DND-41 (cell line): Measurements from ENCODE around the gene FAM170B.
A peak's percentile ranks its signal among the peaks of the same experiment; 100 is the strongest.

Experiments
- ATAC-seq: fragments of 200-7000 bp; cut with Tn5 transposase; 3 replicates; pipeline ENCODE4 v1.9.1; 2021; ENCODE audit warnings: low read depth; ENCODE audit not compliant: insufficient read depth
- DNase-seq: peaks from one replicate; pipeline ENCODE4 v3.0.0-alpha.2; 2020
- H2AFZ ChIP-seq: 2 replicates; pipeline ENCODE4 v1.6.0; 2012; ENCODE audit warnings: low read depth, low read length
- H3K27ac ChIP-seq: 2 replicates; pipeline ENCODE4 v1.5.1; 2012; ENCODE audit warnings: low read length, inconsistent platforms
- H3K27me3 ChIP-seq: fragments of 200-600 bp; sonication (generic); 2 replicates; pipeline ENCODE4 v1.6.0; 2012; ENCODE audit warnings: low read length, mild to moderate bottlenecking, inconsistent platforms; ENCODE audit not compliant: insufficient read depth, poor library complexity
- H3K36me3 ChIP-seq: 2 replicates; pipeline ENCODE4 v1.5.1; 2012; ENCODE audit warnings: low read length, inconsistent platforms; ENCODE audit not compliant: insufficient read depth
- H3K4me1 ChIP-seq: 2 replicates; pipeline ENCODE4 v1.5.1; 2012; ENCODE audit warnings: mild to moderate bottlenecking, low read length; ENCODE audit not compliant: insufficient read depth
- H3K4me2 ChIP-seq: 2 replicates; pipeline ENCODE4 v1.6.0; 2012; ENCODE audit warnings: mild to moderate bottlenecking, moderate library complexity, low read length, inconsistent platforms; ENCODE audit not compliant: insufficient read depth
- H3K4me3 ChIP-seq, 2 experiments: fragments of 200-600 bp in 1 of 2; shearing (Covaris generic) in 1 of 2; 2 replicates each; pipeline ENCODE4 v1.5.1; 2012 to 2016; ENCODE audit warnings: inconsistent platforms in 2 of 2, low read length in 2 of 2, mild to moderate bottlenecking in 2 of 2, low read depth in 1 of 2, moderate library complexity in 1 of 2
- H3K79me2 ChIP-seq: 2 replicates; pipeline ENCODE4 v1.6.0; 2012; ENCODE audit warnings: low read length, inconsistent platforms; ENCODE audit not compliant: insufficient read depth
- H3K9ac ChIP-seq: 2 replicates; pipeline ENCODE4 v1.6.0; 2012; ENCODE audit warnings: low read depth, mild to moderate bottlenecking, inconsistent platforms, low read length, moderate library complexity
- H3K9me3 ChIP-seq: 2 replicates; pipeline ENCODE4 v1.5.1; 2012; ENCODE audit warnings: low read length, moderate library complexity, mild to moderate bottlenecking, inconsistent platforms; ENCODE audit not compliant: insufficient read depth, severe bottlenecking
- H4K20me1 ChIP-seq: 2 replicates; pipeline ENCODE4 v1.6.0; 2012; ENCODE audit warnings: low read length; ENCODE audit not compliant: insufficient read depth
- CTCF ChIP-seq: IDR thresholded peaks from 2 replicates; pipeline ENCODE4 v1.5.1; 2012; ENCODE audit warnings: borderline replicate concordance, low read length, moderate library complexity, mild to moderate bottlenecking; ENCODE audit not compliant: poor library complexity, severe bottlenecking; ENCODE audit errors: extremely low read depth
- EZH2 ChIP-seq: IDR thresholded peaks from 3 replicates; pipeline ENCODE4 v1.6.1; 2012; ENCODE audit warnings: borderline replicate concordance, low read depth, mild to moderate bottlenecking, moderate library complexity, low read length, inconsistent platforms; ENCODE audit not compliant: severe bottlenecking

Gene FAM170B

GRCh38 chr10:49179699-49180443 lies 46.0 kb upstream of the FAM170B start:
- Histone ChIP-seq H3K9ac (no peak overlapping the region), H4K20me1 (no peaks in the 10 kb centered on the region), H3K79me2 (no peaks in the 10 kb centered on the region), H2AFZ (no peak overlapping the region), H3K4me3 (no peak overlapping the region), H3K36me3 (no peaks in the 10 kb centered on the region), H3K4me1 (peaks cover 50% of the 10 kb centered on the region), H3K9me3 (no peaks in the 10 kb centered on the region), H3K27me3 (no peaks in the 10 kb centered on the region), H3K27ac (no peak overlapping the region), H3K4me2 (no peak overlapping the region)
- DNase-seq, result no peak
- no peak for TF ChIP-seq CTCF
- TF ChIP-seq EZH2, result no peak
- no peak for ATAC-seq

- H3K4me2 ChIP-seq, result no peak overlapping the region
- H3K9ac ChIP-seq, result no peak overlapping the region
- no peaks in the 10 kb centered on the region for H3K9me3 ChIP-seq
- DNase-seq (no peak), ATAC-seq (no peak)
- no peak overlapping the region; the same call in 1 of the 2 replicates for H3K27ac ChIP-seq
- no peak overlapping the region for H2AFZ ChIP-seq
- no peaks in the 10 kb centered on the region for H3K36me3 ChIP-seq
- TF ChIP-seq CTCF, result no peak
- TF ChIP-seq EZH2, result no peak
- no peak overlapping the region for H3K4me3 ChIP-seq
- no peaks in the 10 kb centered on the region for H4K20me1 ChIP-seq
- H3K27me3 ChIP-seq, result no peaks in the 10 kb centered on the region
- H3K4me1 ChIP-seq, result peaks cover 39% of the 10 kb centered on the region
- no peaks in the 10 kb centered on the region for H3K79me2 ChIP-seq
Observed at GRCh38 chr10:49178489-49179471, 45.0 kb upstream of the FAM170B start.

- Histone ChIP-seq H3K4me1 (peaks cover 28% of the 10 kb centered on the region), H2AFZ (no peak overlapping the region), H3K36me3 (no peaks in the 10 kb centered on the region), H3K27me3 (no peaks in the 10 kb centered on the region), H3K27ac (peak overlapping the region; percentile 61), H3K9me3 (no peaks in the 10 kb centered on the region), H4K20me1 (no peaks in the 10 kb centered on the region), H3K4me3 (no peak overlapping the region), H3K9ac (no peak overlapping the region), H3K79me2 (0 out of 2 replicates have a peak, but pooled peaks cover 3% of the 10 kb centered on the region), H3K4me2 (no peak overlapping the region)
- DNase-seq (no peak), ATAC-seq (peak; percentile 72)
- TF ChIP-seq EZH2, result no peak
- TF ChIP-seq CTCF, result no peak
Observed at GRCh38 chr10:49177391-49178355, 43.9 kb upstream of the FAM170B start.
